Stimulated activated CD4-positive, alpha-beta T cell treated with anti-CD3 and anti-CD28 coated beads, Interleukin-12 subunit alpha, Interleukin-12 subunit beta, amount 100 ng/mL, for 48 hours (primary cell): ENCODE measurements around the gene TRIO.

Source experiments
- DNase-seq, 3 donors: peaks; one replicate each; pipeline ENCODE4 v3.0.0-alpha.2; 2020; ENCODE audit warnings: low read depth in 2 of 3, low spot score in 1 of 3

Gene TRIO

GRCh38 chr5:14242871-14243383, 99.8 kb downstream of the TRIO start:
- DNase-seq: no peak

GRCh38 chr5:14243766-14244165, 100.6 kb downstream of the TRIO start:
- DNase-seq: no peak

- DNase-seq: no peak
Measured at GRCh38 chr5:14244721-14245120, 101.6 kb downstream of the TRIO start.

GRCh38 chr5:14245132-14245925, 102.2 kb downstream of the TRIO start:
- no peak for DNase-seq

GRCh38 chr5:14246350-14247053, 103.4 kb downstream of the TRIO start:
- no peak for DNase-seq

DNA sequence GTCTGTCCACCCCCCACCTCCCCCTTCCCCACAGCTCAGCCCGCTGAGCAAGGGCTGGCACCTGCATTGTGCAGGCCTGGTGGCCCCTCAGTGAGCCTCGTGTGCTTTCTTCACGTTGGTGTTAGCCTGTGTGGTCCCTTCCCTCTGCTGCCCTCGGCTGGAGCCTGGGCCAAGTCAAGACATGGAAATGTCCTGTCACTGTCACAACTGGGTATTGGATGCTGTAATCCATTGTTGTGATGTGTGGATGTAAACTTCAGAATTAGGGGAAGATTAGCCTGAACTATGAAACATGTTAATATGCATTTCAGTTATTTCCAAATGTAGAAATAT, 103.9 kb downstream of the TRIO start:
- no peak for DNase-seq

DNA sequence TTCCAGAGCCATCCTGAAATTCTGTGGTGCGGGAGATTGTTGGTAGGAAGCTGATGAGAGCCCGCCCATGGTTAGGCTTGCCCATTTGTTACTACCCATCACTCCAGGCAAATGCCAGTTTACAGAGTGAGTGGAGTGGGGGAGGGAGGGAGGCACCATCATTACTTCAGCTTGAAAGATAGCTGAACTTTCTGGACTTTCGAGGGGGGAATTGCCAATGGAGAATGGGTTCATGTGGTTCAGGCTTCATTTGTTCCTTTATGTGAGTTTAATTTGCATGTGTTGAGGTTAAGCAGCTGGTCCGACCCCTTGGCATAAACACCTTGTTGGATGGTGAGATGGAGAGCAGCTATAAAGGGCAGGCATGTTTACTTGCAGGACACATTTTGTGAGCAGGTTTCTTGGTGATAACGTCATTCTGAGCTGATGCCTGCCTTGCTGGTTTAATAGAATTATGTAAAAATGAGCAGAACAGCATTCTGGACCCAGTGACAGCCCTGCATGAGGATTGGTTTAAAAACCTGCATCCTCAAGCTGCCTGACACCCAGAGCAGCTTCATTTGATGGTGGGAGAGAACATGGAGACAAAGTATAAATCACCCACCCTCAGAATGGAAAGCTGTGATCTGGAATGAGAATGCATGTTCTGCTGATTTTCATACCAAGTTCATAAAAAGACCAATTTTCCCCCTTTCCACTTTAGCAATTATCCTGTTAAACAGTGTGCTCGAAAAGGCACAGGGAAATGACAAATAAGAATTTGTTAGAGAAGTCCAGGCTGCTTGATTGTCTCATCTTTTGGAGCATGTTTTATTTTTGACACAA, 106.3 kb downstream of the TRIO start:
- no peak for DNase-seq

DNA sequence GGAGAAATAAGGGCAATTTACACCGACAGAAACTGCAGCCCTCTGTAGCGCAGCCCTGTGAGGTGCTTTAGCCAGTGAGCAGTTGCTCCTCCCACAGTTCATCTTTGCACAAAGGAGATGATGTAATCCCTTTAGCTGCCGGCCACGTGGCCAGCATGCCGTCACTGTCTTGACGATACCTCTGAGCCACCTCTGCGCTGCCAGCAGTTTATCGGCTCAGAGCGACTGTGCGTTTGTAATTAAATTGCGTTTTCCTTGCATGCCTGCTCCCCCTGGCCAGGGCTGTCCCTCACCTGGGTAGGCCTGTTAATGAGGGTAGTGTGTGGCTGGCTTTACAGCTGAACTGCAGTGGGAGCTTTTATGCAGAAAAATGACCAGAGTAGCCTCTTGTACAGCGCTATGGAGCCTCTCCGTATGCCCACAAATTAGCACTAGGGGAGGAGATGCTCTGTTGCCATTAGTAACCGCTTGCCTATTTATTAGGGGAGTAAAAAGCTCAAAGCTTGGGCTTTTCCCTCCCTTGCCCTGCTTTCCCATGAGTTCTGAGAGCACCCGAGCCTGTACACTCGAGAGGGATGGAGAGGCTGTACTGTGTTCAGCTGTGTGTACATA, 107.0 kb downstream of the TRIO start:
- DNase-seq: no peak

- no peak for DNase-seq
Measured at GRCh38 chr5:14250748-14251701, 107.9 kb downstream of the TRIO start.

- DNase-seq: no peak
Measured at GRCh38 chr5:14251733-14252132, 108.6 kb downstream of the TRIO start.

DNA sequence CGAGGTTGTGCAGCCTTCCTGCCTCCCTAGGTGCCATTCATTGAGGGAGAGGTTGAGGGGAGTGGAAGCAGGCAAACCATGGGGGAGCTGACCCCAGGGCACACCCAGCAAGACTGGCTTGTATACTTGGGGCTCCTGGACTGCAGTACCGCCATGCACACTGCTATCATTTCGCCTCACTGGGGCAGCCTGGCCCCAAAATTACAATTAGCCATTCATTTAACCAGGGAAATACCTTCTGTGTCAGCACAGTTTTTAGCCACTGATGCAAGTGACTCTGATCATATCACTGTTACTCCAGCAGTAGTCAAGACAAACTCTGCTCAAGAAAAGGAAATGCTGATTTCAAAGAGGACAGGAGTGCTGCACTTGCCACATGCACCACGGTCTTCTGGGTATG, 109.7 kb downstream of the TRIO start:
- DNase-seq: no peak

- no peak for DNase-seq
Measured at GRCh38 chr5:14254686-14255085, 111.5 kb downstream of the TRIO start.

DNA sequence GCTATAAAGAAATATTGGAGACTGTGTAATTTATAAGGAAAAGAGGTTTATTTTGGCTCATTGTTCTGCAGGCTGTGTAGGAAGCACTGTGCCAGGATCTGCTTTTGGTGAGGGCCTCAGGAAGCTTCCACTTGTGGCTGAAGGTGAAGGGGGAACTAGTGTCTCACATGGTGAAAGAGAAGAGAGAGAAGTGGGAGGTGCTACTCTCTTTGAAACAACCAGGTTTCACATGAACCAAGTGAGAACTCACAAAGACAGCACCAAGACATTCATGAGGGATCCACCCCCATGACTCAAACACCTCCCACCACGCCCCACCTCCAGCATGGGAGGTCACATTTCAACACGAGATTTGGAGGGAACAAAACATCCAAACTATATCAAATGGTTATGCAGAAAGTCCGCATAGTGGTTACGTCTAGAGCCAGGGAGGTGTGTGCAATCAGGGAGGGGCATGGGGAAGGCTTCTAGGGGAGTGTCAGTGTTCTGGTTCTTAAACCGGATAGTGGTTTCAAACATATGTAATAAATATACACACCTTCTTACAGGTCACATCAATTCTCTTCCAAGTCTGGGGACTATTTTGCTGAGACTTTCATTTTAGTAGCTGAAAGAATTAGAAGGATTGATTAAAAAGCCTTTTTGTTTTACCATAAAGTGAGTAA, 113.0 kb downstream of the TRIO start:
- DNase-seq: no peak

GRCh38 chr5:14256756-14257393, 113.7 kb downstream of the TRIO start:
- DNase-seq: no peak

- no peak for DNase-seq
Measured at GRCh38 chr5:14257995-14258403, 114.9 kb downstream of the TRIO start.

DNA sequence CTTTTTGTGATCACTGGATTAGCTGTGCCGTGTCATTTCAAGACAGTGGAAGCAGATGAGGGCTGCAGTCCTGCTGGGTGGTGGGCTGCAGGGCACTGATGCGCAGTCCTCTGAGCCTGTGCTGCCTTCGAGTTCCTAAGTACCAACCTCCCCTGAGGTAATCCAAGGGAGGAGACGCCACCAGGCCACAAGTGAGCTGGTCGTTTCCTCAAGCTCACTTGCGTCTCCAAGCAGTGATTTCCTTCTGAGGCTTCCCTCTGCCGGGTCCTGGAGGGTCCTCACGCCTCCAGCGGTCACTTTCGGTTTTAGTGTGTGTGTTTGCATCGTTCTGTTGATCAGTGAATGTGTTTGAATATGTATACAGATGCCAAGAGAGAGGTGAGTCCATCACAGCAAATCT, 115.7 kb downstream of the TRIO start:
- DNase-seq: no peak

GRCh38 chr5:14260637-14261036, 117.5 kb downstream of the TRIO start:
- DNase-seq: no peak

- DNase-seq: no peak
Measured at GRCh38 chr5:14261235-14261634, 118.1 kb downstream of the TRIO start.
